GM12878 (cell line): ENCODE results near the gene HADHA. TPM values are rescaled to one million over a fixed set of nuclear protein-coding genes. Genes with fewer than 3 reads are reported as not detected.

Source experiments
- CHD4 ChIP-seq: fragments of 200-600 bp; sonication (generic); IDR thresholded peaks from 2 replicates; pipeline ENCODE4 v1.6.1; 2016; ENCODE audit warnings: mild to moderate bottlenecking
- CREM ChIP-seq: IDR thresholded peaks from 2 replicates; pipeline ENCODE4 v1.6.1; 2014; ENCODE audit warnings: antibody characterized with exemption, low read depth
- FOS ChIP-seq: IDR thresholded peaks from 3 replicates; pipeline ENCODE4 v1.6.1; 2011; ENCODE audit warnings: borderline replicate concordance; ENCODE audit not compliant: insufficient read length; ENCODE audit errors: extremely low read depth
- POLR2A ChIP-seq: IDR thresholded peaks from 2 replicates; pipeline ENCODE4 v1.6.1; 2011; ENCODE audit warnings: low read depth, mild to moderate bottlenecking, low read length
- REST ChIP-seq: IDR thresholded peaks from 2 replicates; pipeline ENCODE4 v1.6.1; 2012; ENCODE audit warnings: mild to moderate bottlenecking, low read depth, low read length
- SKIL ChIP-seq: fragments of 450-650 bp; IDR thresholded peaks from 2 replicates; pipeline ENCODE4 v1.6.1; 2017; ENCODE audit warnings: mild to moderate bottlenecking, low read depth, inconsistent platforms; ENCODE audit not compliant: poor library complexity, severe bottlenecking
- ZBTB33 ChIP-seq: fragments of 450-650 bp; IDR thresholded peaks from 2 replicates; pipeline ENCODE4 v1.6.1; 2017; ENCODE audit warnings: mild to moderate bottlenecking
- polyA plus RNA-seq, 11 experiments: library from polyadenylated mRNA; depleted of rRNA in 4 of 11; unstranded in 6 of 11; stranded (reverse) in 5 of 11; fragments of >200 nt; fragmentation: Nextera tagmentation in 4 of 11; fragmentation: Illumina TruSeq in 1 of 11; extraction: Ambion mirVana in 4 of 11; extraction: Trizol in 1 of 11; gene quantifications; 1 replicate in 1 of 11; 2 replicates in 10 of 11; pipeline versions ENCODE4 v1.2.1 to v1.2.3, GENCODE V29; 2011 to 2016; ENCODE audit warnings: inconsistent platforms in 2 of 11, missing spikeins in 2 of 11, low read depth in 1 of 11
- total RNA-seq, 4 experiments: library from RNA; depleted of rRNA in 3 of 4; stranded (reverse); fragments of >200 nt in 3 of 4; fragmentation: Illumina TruSeq in 1 of 4; extraction: Trizol in 1 of 4; gene quantifications; 2 replicates each; pipeline versions ENCODE4 v1.2.1 to v1.2.3, GENCODE V29; 2013 to 2021

HADHA gene
- total and polyA plus RNA-seq, 10 of the 15 experiments (the other 5 are each of a cell fraction or from before 2014, with no cell fraction given) = 109 to 207 (median 165) TPM

- TF ChIP-seq ZBTB33 (no peak), SKIL (no peak), CREM (no peak), REST (no peak), FOS (no peak), POLR2A (no peak), CHD4 (no peak)
These were observed 75.2 kb downstream of the HADHA start (continued) for GRCh38 chr2:26169226-26169625.
